Measurements from ENCODE around the gene LRIF1. TPM values are rescaled to one million over a fixed set of nuclear protein-coding genes. Genes with fewer than 3 reads are reported as not detected.
"Not testable (repeated sequence)": the region's sequence is repeated elsewhere in the genome, so short reads cannot be mapped to it uniquely, and the experiment has no call there.

The LRIF1 gene
- total RNA-seq, 1 experiment from 2014 or later: 44.7 TPM

DNA sequence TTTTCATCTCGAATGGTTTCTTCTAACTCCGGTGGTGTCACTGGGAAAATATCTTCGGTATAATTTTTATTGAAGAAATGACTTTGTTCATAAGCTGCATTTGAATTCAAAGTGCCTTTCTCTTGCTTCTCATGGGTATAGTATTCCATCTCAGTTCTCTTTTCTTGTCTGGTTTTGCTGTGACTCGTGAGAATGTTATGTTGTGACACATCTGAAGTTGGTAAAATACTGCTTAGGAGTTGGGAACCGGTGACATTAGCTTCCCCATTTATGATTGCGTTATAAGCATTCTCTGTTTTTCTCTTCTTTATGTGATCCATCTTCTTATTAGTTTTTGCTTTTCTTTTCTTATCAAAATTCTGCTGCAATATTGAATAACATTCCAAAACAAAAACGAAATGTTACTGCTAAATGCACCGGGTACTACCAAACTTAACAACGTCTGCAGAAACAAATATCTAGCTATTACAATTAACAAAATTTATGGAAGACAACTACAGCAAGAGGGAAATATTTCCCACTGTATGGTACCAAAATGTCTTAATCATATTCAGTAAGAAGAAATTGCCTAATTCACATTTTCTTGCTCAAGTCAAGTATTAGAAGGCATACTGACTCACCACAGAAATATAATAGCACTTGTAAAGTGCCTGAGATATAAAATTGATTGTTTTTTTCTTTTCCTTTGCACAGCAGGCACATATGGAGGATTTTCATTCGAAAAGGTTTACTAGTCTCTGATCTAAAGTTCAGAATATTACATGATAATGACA is 15.5 kb downstream of the LRIF1 start:
- peak; percentile 64 for DNase-seq (ENCODE audit: low read depth)

DNA sequence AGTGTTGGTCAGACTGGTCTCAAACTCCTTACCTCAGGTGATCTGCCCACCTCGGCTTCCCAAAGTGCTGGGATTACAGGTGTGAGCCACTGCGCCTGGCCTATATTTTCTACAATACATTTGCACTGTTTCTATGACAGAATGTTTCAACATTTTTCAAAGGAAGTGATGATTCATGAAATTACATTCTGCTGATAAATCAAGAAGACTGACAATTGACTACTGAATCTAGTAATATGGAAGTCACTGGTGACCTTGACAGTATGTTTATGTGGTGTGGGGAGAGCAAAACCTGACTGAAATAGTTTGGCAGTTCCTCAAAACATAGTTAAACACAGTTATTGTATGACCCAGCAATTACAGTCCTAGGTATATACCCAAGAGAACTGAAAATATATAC is 18.1 kb downstream of the LRIF1 start:
- no peak for DNase-seq (ENCODE audit: low read depth)

DNA sequence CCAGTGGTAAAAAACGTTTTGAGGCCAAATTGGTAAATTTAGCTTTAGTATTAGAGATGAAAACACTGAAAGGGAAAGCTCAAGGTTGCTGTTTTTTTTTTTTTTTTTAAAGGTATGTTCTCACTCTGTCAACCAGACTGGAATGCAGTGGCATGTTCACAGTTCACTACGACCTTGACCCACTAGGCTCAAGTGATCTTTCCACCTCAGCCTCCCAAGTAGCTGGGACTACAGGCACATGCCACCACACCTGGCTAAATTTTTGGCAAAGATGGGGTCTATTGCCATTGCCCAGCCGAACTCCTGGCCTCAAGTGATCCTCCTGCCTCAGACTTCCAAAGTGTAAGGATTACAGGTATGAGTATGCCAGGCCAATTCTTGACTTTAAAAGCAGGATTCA is 18.9 kb downstream of the LRIF1 start:
- no peak for DNase-seq (ENCODE audit: low read depth)

DNA sequence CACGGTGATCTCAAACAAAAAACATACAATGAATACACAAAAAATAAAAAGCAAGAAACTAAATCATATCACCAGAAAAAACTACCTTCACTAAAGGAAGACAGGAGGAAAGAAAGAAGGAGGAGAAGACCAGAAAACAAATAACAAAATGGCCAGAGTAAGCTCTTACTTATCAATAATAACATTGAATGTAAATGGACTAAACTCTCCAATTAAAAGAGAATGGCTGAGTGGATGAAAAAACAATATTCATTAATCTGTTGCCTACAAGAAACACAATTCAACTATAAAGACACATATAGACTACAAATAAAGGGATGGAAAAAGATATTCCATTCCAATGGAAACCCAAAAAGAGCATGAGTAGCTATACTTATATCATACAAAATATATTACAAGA is 27.2 kb downstream of the LRIF1 start:
- DNase-seq (ENCODE audit: low read depth): no peak

DNA sequence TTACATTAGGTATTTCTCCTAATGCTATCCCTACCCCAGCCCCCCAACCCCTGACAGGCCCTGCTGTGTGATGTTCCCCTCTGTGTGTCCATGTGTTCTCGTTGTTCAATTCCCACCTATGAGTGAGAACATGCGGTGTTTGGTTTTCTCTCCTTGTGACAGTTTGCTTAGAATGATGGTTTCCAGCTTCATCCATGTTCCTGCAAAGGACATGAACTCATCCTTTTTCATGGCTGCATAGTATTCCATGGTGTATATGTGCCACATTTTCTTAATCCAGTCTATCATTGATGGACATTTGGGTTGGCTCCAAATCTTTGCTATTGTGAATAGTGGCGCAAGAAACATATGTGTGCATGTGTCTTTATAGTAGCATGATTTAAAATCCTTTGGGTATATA is 32.6 kb downstream of the LRIF1 start:
- DNase-seq (ENCODE audit: low read depth): not testable (repeated sequence)

DNA sequence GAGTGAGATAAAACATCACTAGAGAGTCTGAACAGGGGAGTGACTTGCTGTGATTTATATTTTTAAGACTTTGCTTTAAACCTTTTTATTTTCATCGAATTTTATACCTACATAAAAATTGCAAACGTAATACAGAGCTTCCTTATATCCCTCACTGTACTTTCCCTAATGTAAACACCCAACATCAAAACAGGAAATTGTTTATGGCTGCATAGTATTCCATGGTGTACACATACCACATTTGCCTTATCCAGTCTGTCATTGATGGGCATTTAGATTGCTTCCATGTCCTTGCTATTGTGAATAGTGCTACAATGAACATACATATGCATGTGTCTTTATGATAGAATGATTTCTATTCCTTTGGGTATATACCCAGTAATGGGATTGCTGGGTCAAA is 34.8 kb downstream of the LRIF1 start:
- DNase-seq (ENCODE audit: low read depth): no peak

DNA sequence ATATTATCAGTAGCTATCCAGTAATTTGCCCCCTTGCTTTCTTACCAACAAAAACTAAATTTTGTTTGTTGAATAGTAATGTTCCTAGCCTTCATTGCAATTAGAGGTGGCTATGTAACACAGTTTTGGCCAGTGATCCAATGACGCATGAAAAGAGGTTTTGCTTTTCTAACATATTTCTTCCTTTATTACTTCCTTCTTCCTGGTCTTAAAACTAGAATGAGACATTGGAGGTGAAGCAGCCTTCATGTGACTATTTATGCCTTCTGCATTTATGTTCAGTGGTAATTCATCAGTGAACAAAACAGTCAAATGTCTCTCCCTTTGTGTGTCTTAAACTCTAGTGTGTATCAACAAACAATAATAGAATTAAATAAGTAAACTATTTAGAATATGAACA is 35.5 kb downstream of the LRIF1 start:
- DNase-seq (ENCODE audit: low read depth): no peak

DNA sequence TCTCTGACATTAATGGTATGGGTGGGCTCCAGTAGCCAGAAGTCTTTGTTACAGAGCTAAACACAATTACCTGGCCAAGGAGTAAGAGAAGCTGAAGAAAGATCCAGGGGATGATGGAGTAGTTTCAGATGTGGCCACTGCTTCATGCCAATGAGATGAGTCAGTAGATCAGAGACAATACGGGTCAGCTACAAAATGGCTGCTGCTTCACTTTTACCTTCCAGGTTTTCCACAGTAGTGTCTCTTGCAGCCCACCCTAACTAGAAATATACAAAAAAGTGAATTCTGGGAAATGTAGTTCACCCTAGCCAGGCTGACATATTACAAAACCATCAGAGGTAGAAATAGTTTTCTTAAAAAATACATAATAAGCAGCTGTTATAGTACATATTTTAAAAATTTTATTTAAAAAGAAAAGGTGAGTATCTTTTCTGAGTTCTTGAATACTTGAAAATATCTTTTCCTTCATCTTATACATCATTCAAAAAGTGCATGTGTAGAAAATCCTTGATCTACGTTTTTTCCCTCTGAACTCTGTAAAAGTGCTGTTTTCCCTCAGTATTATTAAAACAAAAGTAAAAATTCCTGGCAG is 36.1 kb downstream of the LRIF1 start:
- DNase-seq (ENCODE audit: low read depth): peak; percentile 58

DNA sequence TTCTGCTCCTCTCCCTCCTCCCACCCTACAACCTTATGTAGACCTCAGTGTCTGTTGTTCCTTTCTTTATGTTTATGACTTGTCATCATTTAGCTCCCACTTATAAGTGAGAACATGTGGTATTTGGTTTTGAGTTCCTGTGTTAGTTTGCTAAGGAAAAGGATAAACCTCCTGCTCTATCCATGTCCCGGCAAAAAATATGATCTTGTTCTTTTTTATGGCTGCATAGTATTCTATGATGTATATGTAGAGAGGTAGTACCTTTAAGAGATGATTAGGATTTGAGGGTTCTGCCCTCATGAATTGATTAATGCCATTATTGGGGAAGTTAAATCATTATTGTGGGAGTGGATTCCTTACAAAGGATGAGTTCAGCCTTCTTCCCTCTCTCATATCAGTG is 41.8 kb downstream of the LRIF1 start:
- no peak for DNase-seq (ENCODE audit: low read depth)

DNA sequence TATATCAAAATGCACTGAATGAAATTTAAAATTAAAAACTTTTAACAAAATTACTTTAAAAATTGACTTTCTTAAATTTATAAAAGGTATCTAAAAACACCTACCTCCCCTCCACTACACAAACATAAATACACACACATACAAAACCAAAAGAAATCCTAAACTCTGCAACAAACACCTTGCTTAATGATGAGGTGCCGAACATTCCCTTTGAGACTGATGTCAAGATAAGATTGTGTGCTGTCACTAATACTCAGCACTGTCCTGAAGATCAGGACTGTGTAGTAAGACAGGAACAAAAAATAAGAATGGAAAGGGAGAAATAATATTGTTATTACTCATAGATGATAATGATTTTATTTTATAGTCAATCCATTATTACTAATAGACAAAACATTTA is 45.7 kb downstream of the LRIF1 start:
- DNase-seq (ENCODE audit: low read depth): no peak

DNA sequence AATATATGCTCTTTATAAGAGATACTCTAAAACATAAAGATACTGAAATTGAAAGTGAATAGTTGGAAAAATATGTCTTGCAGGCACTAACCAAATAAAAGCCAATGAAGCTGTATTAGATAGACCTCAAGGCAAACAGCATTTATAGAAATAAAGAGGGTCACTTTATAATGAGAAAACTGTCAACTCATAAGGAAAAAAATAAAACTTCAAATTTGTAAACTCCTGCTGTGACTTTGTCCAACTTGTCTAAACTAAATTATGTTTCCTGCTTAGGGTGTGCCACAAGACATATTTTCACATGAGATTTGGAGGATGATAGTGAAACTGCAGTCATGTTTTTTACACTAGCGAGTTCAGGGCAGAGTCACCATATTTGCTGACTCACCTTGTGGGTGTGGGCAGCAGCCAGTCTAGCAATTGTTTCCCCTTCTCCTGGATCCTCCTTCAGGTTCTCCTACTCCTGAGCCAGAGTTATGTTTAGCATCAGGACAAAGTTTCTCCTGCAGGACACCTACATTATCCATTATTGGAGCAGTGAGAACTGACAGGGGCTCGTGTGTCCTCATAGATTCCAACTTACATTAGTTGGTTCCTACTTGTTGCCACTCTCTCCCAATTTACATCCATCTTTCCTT is 46.9 kb downstream of the LRIF1 start:
- DNase-seq (ENCODE audit: low read depth): peak; percentile 66

DNA sequence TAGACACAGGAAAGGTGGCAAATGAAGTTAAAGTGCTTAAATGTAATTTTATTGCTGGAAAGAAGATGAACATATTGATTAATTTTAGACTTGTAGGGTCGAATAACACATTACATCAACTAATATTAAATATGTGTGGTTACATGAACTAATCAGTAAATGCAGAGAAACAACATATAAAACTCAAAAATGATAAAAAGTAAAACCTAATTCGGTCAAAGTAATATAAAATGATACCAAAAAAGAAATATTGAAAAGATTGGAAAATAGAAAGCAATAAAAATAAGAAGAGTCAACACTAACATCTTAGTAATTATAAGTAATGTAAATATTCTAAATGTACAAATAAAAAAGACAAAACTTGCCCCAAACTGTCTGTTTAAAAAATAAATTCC is 47.5 kb downstream of the LRIF1 start:
- DNase-seq (ENCODE audit: low read depth): no peak

DNA sequence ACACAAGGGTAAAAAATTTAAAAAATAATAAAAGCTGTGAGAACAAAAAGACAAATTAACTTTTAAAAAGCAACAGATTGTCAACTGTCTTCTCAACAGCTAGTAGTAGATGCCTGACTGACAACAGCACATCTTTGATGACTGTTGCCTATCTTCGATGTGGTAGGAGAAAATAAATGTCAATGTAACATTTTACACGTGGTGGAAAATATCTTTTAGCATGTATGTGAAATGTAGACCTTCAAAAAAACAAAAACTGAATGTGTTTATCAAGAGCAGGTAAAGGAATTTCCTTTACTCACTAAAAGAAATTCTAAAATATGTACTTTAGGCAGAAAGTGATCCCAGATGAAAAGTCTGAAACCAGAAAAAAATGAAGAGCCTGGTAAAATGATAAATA is 47.9 kb downstream of the LRIF1 start:
- no peak for DNase-seq (ENCODE audit: low read depth)

DNA sequence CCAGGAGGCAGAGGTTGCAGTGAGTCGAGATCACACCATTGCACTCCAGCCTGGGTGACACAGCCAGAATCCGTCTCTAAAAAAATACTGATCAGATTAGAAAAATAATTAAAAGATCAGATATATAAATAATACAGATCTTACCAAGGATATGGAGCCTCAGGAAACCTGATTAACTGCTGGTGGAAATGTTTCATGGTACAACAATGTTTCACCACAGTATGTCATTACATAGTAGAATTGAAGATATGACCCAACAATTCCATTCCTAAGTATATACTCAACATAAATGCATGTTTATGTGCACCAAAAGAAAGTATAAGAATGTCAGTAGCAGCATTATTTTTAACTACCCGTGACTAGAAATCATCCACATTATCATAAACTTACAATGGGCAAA is 49.0 kb downstream of the LRIF1 start:
- DNase-seq (ENCODE audit: low read depth): no peak

DNA sequence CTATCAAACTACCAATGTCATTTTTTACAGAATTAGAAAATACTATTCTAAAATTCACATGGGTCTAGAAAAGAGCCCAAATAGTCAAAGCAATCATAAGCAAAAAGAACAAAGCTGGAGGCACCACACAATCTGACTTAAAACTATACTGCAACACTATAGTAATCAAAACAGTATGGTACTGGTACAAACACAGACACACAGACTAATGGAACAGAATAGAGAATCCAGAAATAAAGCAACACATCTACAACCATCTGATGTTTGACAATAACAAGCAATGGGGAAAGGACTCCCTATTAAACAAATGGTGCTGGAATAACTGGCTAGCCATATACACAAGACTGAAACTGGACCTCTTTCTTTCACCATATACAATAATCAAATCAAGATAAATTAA is 50.9 kb downstream of the LRIF1 start:
- DNase-seq (ENCODE audit: low read depth): no peak

DNA sequence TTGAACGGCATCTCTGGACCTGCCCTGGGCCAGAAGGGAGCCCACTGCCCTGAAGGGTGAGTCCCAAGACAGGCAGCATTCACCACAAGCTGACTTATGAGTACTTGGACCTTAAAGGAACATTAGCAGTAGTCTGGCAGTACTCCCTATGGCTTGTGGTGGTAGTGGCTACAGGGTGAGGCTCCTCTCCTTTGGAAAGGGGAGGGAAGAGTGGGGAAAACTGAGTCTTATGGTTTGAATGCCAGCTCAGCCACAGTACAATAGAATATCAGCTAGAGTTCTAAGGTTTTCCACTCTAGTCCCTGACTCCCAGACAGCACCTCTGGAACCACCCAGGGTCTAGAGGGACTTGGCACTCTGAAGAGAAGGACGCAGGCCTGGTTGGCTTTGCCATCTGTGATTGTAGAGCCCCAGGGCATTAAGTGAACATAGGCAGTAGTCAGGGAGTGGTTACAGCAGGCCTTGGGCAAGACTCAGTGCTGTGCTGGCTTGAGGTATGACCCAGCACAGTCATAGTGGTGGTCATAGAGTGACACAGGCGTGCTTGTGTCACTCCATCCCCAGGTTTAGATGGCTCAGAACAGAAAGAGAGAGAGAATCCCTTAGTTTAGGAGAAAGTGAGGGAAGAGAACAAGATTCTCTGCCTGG is 59.7 kb downstream of the LRIF1 start:
- DNase-seq (ENCODE audit: low read depth): peak; percentile 8

DNA sequence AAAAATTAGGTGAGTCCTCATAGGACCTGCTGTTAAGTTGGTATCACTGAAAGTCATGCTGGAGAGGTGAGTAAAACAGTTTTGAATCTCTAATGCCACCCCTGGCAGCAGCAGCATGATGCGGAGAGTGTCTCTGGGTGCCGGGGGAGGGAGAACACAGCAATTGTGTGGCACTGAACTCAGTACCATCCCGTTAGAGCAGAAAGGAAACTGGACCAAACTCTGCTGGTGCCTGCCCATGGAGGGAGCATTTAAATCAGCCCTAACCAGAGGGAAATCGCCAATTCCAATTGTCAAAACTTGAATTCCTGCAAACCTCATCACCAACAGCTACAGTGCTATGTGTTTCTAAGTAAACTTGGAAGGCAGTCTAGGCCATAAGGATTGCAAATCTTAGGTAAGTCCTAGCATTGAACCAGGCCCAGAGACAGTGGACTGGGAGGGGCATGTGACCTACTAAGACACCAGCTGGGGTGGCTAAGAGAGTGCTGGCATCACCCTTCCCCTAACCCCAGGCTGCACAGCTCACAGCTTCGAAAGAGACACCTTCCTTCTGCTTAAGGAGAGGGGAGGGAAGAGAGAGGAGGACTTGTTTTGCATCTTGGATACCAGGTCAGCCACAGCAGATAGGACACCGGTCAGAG is 60.8 kb downstream of the LRIF1 start:
- no peak for DNase-seq (ENCODE audit: low read depth)

DNA sequence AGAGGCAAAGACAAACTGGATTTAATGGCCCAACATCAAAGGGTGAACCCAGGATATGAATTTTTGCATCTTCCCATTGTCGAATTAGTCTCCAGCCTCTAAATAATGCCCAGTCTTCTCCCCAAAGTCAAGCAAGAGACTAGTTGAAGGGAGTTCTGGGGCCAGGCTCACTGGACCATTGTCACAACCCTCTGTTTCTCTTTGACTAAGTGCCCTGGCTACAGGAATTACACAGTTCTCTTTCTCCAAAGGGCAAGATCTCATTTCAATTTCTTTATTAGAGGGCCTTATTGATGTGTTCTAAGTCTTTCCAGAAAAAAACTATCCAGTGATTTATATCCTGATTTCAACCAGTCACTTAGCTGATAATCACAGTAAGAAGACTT is 64.3 kb downstream of the LRIF1 start:
- no peak for DNase-seq (ENCODE audit: low read depth)

DNA sequence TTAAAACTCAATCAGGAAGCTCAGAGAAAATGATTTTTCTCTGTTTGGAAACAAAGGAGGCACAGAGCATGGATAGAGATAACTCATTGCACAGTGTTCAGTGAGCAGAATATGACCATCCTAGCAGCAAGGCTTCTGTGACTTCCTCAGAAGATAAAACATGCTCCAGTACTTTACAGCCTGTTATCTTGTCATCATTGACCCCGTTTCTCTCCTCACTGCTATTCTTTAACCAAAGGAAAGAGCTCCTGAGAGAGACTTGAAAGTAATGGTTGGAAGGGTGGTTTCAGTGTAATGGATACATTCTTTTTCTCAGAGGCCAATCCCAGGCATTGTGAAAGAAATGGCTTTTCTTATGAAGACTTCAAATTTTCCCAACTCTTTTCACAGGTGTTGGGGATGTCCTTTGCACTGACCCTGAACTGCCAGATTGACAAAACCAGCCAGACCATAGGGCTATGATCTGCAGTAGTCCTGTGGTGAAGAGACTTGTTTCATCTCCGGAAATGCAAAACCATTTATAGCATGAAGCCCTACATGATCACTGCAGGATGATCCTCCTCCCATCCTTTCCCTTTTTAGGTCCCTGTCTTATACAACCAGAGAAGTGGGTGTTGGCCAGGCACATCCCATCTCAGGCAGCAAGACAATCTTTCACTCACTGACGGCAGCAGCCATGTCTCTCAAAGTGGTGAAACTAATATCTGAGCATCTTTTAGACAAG is 64.8 kb downstream of the LRIF1 start:
- no peak for DNase-seq (ENCODE audit: low read depth)

DNA sequence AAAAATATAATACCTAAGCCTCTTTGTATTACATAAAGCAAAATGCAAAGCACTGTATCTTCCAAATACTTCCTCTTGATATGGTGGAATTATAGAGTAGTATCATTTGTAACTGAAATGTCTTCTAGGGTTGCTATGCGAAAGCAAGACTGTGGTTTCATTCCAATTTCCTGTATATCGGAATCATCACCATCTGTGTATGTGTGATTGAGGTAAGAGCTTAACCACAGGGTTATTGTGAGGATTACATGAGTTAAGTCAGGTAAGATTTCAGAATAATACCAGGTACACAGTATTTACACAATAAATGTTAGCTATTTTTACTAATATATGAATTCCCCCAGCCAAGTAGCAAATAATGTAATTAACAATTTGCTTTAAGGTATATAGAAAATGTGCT is 66.0 kb downstream of the LRIF1 start:
- DNase-seq (ENCODE audit: low read depth): no peak

All from RPMI7951 (cell line).